GM18861 (cell line): Measurements from ENCODE around the gene PPM1N.

Experiments used
- ATAC-seq: cut with Tn5 transposase; IDR thresholded peaks from one replicate; pipeline ENCODE4 v1.9.1; 2021; ENCODE audit not compliant: unreplicated experiment

The PPM1N gene

DNA sequence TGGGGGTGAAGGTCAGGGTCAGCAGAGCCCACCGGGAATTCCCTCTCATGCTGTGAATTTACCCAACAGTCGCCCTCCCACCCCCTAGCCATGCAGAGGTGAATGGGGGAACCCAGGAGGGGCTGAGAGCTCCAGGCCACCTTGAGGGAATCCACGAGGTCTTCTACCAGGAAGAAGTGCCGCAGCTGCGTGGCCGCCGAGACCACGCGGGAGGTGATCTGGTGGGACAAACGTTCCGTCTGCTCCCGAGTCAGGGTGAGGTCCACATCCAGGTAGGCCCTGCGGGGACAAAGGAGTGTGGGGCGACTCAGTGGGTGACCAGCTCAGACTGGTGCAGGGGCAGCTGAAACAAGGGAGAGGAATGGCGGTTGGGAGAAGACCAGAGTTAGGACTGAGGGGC lies 9.5 kb upstream of the PPM1N start:
- no peak for ATAC-seq

DNA sequence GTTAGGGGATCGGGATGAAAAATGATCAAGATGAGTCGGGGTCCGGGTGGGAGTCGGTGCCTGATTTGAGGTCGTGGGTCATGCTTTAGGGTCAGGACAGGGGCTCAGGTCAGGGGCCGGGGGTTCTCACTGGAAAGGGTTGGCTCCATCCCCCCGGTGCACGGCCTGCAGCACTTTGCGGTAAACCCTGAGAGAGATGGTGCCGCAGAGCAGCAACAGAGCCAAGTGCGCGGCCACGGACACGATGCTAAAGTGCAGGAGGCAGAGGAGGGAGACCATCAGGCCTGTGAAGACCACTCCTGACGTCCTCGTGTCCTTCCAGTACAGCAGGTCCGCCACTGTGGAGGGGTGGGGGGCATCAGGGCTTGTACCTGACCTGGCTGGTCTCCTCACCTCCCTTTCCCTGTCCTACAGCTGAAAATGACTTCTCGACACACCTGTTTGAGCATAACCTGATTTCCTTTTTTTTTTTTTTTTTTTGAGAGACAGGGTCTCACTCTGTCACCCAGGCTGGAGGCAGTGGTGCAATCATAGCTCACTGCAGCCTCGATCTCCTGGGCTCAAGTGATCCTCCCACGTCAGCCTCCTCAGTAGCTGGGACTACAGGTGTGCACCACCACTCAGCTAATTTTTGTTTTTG lies 8.9 kb upstream of the PPM1N start:
- no peak for ATAC-seq

- ATAC-seq: no peak
Measured at GRCh38 chr19:45492137-45492626, 6.1 kb upstream of the PPM1N start.

GRCh38 chr19:45492627-45493470 lies 5.4 kb upstream of the PPM1N start:
- no peak for ATAC-seq

DNA sequence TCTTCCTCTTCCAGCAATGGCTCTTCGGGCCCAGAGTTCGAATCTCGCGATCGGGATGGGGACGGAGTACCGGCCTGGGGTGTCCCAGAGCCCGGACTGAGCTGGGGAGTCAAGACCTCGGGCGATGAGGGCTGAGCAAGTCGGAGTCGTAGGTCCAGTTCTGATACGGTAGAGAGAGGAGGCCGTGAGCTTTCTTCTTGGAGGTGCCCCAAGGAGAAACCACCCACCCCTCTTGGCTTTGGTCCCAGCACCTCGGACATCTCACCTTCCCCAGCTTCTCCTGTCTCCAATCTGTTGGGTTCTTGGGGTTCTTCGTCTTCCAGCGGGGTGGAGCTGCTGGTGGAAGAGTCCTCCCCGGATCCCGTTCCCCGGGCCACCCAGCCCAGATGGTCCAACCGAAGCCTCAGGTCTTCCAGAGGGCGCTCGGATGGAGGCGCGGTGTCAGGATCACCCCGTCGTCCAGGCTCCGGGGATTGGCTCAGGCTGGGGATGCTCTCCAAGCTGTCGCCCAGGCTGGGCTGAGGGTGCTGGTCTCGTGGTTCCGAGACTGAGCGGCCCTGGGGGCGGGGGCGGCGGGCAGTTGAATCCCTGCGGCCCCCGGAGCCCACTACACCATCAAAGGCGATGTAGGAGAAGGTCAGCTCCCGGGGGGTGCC lies 3.9 kb upstream of the PPM1N start:
- ATAC-seq: no peak

- no peak for ATAC-seq
Measured at GRCh38 chr19:45495178-45495577, 3.1 kb upstream of the PPM1N start.

DNA sequence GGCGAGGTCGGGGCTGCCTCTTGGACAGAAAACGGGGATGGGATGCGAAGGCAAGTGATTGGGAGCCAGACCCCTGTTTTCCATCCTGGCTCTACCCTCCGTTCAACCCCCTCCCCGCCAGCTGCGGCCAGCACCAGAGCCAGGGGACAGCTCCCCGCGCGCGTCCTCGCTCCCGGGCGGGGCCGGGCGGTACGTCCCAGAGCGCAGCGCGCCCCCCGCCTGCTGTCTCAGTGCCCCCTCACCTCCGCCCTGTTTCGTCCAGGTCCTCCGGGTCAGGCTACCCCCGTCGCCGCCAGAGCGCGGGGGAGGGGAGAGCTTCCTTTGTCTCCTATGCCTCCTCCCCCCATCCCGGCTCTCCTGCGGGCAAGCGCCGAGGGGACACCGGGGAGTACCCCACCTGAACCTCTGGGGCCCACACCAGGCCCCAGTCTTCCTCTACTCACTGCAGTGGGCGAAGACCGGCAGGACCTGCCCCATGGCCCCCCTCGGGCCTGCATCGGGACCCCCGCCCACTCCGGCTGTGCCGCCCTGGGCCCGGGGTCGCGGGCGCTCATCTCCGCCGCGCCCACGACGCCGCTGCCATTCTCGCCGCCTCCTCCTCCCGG lies 1.8 kb upstream of the PPM1N start:
- no peak for ATAC-seq

DNA sequence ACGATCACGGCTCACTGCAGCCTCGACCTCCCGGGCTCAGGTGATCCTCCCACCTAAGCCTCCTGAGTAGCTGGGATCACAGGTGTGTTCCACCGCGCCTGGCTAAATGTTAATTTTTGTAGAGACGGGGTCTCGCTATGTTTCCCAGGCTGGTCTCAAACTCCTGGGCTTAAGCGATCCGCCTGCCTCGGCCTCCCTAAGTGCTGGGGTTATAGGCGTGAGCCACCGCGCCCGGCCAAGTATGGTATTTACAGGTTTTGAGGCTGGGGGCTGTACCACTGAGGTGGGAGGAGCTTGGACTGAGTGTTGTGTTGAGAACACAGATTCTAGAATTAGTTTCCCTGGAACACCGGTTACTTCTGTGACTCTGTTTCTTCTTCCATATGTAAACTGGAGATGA lies 452 bp upstream of the PPM1N start:
- no peak for ATAC-seq

DNA sequence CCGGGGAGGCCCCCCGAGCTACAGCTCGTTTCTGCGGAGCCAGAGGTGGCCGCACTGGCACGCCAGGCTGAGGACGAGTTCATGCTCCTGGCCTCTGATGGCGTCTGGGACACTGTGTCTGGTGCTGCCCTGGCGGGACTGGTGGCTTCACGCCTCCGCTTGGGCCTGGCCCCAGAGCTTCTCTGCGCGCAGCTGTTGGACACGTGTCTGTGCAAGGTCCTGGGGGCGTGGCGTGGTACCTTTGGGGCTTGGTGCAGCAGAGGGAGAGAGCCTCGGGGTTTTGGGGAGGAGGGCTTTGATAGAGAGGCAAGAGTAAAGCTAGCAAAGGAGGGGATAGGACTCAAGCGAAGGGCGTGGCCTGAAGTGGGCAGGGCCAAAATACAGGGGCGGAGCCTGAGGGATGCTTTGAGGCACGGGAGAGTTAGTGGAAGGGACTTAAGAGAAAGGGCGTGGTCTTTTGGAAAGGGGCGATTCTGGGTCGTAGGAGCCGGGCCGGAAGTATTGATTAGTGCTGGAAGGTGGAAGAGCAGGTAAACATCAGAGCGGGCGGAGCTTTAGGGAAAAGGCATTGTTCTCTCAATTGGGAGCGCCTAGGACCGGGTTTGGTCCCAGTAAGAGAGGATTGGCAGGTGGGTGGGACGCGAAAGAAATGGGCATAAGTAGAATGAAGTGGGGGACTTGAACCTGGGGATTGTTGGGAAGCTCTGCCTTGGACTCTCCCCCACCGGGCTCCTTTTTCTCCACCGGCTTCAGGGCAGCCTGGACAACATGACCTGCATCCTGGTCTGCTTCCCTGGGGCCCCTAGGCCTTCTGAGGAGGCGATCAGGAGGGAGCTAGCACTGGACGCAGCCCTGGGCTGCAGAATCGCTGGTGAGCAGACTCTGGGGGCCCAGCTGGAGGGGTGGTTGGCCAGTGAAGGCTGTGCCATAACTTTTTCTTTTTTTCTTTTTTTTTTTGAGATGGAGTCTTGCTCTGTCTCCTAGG lies 1.2 kb downstream of the PPM1N start:
- ATAC-seq: no peak

GRCh38 chr19:45500918-45501729 lies 2.9 kb downstream of the PPM1N start:
- no peak for ATAC-seq

DNA sequence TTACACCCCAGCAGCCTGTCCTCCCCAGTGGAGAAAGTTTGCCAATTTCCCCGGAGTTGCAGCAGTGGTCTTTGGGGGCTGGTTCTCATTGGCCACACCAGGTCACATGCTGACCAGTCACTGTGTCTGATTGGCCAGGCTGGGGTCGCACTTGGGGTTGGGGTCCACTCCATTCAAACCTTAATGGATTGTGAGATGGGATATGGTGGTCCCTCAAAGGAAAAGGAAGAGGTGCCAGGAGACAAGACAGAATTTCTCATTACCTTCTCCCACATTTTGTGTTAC lies 3.4 kb downstream of the PPM1N start:
- ATAC-seq: no peak

DNA sequence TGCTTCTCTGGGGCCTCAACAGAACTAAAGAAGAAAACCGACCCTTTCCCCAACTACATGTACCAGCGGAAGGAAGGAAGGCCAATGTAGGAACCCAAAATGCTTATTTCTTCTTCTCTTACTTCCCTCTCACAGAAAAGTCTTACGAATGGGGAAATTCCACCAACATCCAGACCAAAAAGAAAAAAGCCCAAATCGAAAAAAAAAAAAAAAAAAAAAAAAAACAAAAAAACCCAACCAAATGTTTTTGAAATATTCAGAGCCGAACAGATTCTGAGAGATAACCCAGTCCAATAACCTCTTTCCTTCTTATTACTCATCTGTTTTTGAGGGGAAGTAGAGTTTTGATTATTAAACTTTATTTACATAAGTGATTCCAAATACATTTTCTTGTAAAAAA lies 3.9 kb downstream of the PPM1N start:
- no peak for ATAC-seq

DNA sequence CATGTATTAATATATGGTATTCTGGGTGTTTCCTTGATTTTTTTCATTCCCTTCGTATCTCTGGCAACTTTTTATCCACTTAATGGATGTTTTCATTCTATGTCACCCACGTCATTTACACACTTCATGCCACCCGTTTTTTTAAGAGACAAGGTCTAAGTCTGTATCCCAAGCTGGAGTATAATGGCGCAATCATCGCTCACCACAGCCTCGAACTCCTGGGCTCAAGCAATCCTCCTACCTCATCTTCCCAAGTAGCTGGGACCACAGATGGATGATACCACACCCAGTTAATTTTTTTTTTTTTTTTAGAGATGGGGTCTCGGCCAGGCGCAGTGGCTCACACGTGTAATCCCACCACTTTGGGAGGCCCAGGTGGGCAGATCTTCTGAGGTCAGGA lies 5.7 kb downstream of the PPM1N start:
- no peak for ATAC-seq

DNA sequence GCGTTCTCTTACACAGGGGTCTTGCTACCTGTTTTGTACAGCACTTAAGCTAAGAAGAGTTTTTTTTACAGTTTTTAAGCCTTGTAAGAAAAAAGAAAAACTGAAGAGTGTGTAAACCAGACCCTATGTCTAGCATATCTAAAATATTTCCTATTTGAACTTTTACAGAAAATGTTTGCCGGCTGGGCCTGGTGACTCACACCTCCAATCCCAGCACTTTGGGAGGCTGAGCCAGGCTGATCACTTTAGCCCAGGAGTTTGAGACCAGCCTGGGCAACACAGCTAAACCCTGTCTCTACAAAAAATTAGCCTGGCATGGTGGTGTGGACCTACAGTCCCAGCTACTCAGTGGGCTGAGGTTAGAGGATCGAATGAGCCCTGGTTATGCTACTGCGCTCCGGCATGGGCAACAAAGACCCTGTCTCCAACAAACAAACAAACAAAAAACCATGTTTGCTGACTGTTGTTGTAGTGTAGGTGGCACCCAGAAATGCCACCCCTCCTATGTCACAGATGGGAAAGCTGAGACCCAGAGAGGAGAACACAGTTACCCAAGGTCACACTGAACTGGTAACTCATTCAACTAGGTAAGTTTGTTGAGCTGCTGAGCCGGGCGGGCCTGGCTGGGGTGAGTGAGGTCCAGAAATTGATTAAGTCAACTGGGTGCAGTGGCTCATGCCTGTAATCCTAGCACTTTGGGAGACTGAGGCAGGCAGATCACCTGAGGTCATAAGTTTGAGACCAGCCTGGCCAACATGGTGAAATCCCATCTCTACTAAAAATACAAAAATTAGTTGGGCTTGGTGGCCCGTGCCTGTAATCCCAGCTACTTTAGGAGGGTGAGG lies 7.1 kb downstream of the PPM1N start:
- no peak for ATAC-seq

DNA sequence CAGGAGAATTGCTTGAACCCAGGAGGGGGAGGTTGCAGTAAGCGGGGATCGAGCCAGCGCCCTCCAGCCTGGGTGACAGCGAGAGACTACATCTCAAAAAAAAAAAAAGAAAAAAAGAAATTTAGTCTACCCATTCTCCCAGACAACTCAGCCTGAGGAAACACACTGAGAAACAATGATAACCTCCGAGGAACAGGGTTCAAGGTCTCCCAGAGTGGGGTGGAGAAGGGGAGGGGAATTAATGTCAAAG lies 7.7 kb downstream of the PPM1N start:
- no peak for ATAC-seq

- ATAC-seq: peak; percentile 38
Measured at GRCh38 chr19:45506246-45506988, 8.2 kb downstream of the PPM1N start.

GRCh38 chr19:45506989-45507871 lies 9.0 kb downstream of the PPM1N start, which contains the start of gene VASP:
TSS of gene VASP (plus strand) at chr19:45507479. CDS start at chr19:45507772, 293 bp downstream.
- ATAC-seq: peak; percentile 39
